GM06990 (cell line): Measurements from ENCODE around the gene PITPNM1.

Experiments
- DNase-seq: peaks from one replicate; pipeline ENCODE4 v3.0.0-alpha.2; 2011; ENCODE audit not compliant: insufficient read length; ENCODE audit errors: extremely low read depth
- H3K27me3 ChIP-seq: replicated peaks from 2 replicates; pipeline ENCODE4 v1.6.0; 2011; ENCODE audit warnings: low read length; ENCODE audit not compliant: control insufficient read depth, insufficient read depth
- H3K36me3 ChIP-seq: 2 replicates; pipeline ENCODE4 v1.5.1; 2011; ENCODE audit warnings: low read length; ENCODE audit not compliant: control insufficient read depth, insufficient read depth
- H3K4me3 ChIP-seq: replicated peaks from 2 replicates; pipeline ENCODE4 v1.5.1; 2011; ENCODE audit warnings: low read depth, mild to moderate bottlenecking, control low read depth, low read length
- TF ChIP-seq, protein P1 (sequence below): IDR thresholded peaks from 2 replicates; pipeline ENCODE4 v1.5.1; 2011; ENCODE audit warnings: low read length, control low read depth, mild to moderate bottlenecking, inconsistent platforms; ENCODE audit not compliant: insufficient read depth, poor library complexity, severe bottlenecking

PITPNM1 gene

DNA sequence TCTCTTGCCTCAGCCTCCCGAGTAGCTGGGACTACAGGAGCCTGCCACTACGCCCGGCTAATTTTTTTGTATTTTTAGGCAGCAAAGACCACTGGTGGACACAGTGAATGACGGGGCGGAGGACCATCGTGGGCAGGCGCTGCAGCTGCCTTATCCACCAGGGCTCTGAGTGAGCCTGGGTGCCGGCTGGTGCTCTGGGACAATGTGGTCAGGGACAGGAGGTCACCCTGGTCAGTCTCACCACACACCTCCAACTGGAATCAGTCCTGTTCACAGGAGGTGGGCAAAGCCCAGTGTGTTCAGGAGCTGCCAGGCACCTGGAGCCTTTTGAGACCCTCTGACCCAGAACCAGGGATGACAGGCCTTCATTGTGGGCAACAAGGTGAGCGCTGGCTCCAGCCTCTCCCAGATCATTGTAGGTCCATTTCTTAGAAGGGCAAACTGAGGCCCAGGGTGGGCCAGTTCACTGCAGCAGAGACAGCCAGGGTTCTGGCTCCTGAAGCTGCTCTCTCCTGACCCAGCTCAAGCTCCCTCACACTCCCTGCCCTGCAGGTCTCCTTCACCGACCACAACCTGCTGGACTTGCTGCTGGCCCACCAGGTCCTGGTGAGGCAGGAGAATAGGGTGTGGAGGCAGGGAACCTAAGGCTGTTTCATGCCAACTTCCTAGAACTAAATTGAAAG, 33.8 kb upstream of the PITPNM1 start:
- TF ChIP-seq, protein P1, sequence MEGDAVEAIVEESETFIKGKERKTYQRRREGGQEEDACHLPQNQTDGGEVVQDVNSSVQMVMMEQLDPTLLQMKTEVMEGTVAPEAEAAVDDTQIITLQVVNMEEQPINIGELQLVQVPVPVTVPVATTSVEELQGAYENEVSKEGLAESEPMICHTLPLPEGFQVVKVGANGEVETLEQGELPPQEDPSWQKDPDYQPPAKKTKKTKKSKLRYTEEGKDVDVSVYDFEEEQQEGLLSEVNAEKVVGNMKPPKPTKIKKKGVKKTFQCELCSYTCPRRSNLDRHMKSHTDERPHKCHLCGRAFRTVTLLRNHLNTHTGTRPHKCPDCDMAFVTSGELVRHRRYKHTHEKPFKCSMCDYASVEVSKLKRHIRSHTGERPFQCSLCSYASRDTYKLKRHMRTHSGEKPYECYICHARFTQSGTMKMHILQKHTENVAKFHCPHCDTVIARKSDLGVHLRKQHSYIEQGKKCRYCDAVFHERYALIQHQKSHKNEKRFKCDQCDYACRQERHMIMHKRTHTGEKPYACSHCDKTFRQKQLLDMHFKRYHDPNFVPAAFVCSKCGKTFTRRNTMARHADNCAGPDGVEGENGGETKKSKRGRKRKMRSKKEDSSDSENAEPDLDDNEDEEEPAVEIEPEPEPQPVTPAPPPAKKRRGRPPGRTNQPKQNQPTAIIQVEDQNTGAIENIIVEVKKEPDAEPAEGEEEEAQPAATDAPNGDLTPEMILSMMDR = no peak
- H3K4me3 ChIP-seq = no peak overlapping the region
- no peaks in the 10 kb centered on the region for H3K27me3 ChIP-seq
- no peaks in the 10 kb centered on the region for H3K36me3 ChIP-seq
- DNase-seq = no peak

DNA sequence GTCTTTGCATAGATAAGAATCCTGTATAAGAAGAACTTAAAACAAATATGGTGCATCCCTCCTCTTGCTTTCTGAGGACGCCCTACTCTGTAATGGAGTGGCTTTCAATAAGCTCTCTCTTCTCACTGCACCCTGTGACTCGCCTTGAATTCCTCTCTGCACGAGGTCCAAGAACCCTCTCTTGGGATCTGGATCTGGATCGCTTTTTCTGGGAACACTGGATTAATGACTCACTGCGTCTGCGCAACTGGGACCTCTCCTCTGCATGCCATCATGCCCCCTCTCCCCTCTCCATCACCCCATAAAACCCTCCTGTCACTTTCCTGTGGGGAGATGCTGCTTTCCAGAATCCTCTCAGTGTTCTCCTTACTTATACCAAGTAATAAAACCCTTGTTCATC, 33.1 kb upstream of the PITPNM1 start:
- Histone ChIP-seq H3K27me3 (no peaks in the 10 kb centered on the region), H3K4me3 (no peak overlapping the region), H3K36me3 (no peaks in the 10 kb centered on the region)
- DNase-seq = no peak
- TF ChIP-seq, protein P1 = no peak

DNA sequence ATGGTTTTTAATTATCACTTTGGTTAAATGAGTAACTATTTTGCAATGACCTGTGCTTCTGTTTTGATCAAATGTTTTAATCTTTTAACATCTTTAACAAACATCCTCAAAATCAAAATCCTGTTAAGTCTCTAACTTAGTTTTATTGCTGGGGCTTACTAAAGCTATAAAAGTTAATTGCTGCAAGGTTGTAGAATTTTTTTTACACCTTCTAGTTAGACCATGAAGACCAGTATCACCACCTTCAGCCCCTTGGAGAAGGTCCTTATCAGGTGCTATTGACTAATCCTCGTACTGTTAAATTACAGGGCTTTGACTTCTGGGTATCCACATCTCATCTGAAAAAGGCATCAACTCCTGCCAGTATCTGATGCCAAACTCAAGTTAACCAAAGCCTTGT, 30.4 kb upstream of the PITPNM1 start:
- Histone ChIP-seq H3K36me3 (no peaks in the 10 kb centered on the region), H3K4me3 (no peak overlapping the region), H3K27me3 (no peaks in the 10 kb centered on the region)
- DNase-seq = no peak
- TF ChIP-seq, protein P1 = no peak

DNA sequence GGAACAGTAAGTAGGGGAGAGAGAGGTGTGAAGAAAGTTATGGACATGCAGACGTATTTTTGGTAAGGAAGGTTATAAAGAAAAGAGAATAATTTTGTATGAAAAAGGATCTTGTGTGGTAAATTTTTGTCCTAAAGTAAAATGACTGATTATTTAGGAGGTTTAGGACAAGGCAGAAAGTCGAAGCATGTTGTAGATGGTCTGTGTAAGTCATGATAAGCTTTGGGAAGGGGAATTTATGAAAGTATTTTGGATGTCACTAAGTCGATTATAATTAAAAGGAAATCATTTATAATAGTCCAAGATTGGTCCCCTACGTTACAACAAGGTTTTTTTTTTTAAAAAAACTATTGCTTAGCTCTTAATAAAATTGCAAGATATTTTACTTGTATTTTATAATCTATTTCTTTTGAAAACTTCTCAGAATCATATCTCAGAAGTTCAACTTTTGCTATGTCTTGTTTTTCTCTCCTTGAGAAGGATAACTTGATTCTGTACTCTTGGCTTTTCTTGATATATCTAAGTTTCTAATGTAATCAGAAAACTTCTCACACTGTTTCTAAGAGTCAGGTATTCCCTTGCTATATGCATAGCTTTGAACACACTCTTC, 29.0 kb upstream of the PITPNM1 start:
- TF ChIP-seq, protein P1 = no peak
- no peaks in the 10 kb centered on the region; the same call in 1 of the 2 replicates for H3K27me3 ChIP-seq
- DNase-seq = no peak
- H3K4me3 ChIP-seq = no peak overlapping the region
- no peaks in the 10 kb centered on the region for H3K36me3 ChIP-seq

DNA sequence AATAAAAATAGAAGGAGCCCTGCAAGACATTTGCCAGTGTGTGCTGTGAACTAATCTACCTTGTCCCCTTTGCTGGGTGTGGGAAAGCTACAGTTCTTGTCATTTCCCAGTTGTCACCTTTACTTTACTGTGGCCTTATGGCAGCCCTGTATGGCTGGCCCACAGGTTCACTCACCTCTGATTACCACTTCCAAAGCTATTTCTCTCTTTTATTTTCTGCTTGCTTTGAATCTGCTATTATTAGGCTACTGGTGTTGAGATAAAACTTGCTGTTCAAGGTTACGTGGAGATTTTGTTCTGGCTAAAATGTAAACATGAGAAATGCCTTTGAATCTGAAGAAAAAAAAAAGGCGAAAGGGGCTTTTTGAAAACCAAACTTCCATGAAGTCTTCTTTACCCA, 27.7 kb upstream of the PITPNM1 start:
- DNase-seq = no peak
- H3K4me3 ChIP-seq = no peak overlapping the region
- TF ChIP-seq, protein P1 = no peak
- no peaks in the 10 kb centered on the region for H3K36me3 ChIP-seq
- no peaks in the 10 kb centered on the region; the same call in 1 of the 2 replicates for H3K27me3 ChIP-seq
